Peyer's patch (tissue), 4 donors: ENCODE data around the gene MLST8.
A peak's percentile ranks its signal among the peaks of the same experiment; 100 is the strongest.

Experiments
- POLR2A ChIP-seq, 2 donors: fragments of 450-650 bp; IDR thresholded peaks; one replicate each; pipeline ENCODE4 v1.5.1; 2017; ENCODE audit warnings: antibody characterized with exemption in 2 of 2, mild to moderate bottlenecking in 2 of 2, moderate library complexity in 2 of 2
- TF ChIP-seq, protein P1 (sequence below), 6 experiments: fragments of 450-650 bp in 4 of 6; fragments of 200-600 bp in 2 of 6; sonication (generic) in 1 of 6; IDR thresholded peaks; one replicate each; pipeline ENCODE4 v1.5.1; 2017 to 2019; ENCODE audit warnings: antibody characterized with exemption in 6 of 6, mild to moderate bottlenecking in 3 of 6, moderate library complexity in 1 of 6

DNA sequence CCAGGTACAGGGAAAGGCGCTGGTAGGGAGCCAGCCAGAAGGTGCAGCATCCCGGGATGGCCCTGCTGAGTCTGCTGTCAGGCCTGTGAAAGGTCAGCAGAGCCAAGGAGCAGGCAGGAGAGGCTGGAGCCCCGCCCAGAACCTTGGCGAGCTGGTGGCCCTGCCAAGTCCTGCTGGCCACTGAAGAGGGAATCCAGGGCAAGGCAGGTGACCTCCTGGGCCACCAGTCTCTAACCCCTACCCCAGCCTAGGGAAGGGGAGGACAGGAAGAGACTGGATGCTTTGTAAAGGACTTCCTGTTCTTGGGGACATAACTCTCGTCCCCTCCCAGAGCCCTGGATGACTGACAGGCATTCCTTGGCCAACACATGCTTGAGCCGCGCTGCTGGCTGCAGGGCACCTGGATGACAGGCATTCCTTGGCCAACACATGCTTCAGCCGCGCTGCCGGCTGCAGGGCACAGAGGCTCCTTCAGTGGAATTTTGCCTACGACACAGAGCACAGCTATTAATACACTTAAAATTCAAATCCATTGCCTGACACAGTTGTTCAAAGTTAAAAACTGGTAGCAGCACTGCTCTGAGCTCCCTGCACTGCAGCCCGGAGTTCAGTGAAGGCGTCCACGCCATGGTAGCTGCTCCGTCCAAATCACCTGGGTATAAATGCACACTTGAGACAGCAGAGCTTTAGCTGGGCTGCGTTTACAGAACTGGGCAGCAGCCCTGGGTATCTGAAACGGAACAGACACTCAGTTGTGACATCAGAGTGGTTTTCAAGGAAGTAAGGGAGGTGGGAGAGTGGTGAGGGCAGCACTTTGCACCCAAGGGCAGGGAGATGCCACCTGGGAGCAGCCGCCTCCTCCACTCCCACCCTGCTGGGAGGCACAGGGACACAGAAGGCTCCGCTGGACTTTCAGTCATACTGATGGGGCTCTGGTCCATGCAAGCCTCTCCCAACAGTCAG is 7.4 kb downstream of the MLST8 start:
- TF ChIP-seq, protein P1, sequence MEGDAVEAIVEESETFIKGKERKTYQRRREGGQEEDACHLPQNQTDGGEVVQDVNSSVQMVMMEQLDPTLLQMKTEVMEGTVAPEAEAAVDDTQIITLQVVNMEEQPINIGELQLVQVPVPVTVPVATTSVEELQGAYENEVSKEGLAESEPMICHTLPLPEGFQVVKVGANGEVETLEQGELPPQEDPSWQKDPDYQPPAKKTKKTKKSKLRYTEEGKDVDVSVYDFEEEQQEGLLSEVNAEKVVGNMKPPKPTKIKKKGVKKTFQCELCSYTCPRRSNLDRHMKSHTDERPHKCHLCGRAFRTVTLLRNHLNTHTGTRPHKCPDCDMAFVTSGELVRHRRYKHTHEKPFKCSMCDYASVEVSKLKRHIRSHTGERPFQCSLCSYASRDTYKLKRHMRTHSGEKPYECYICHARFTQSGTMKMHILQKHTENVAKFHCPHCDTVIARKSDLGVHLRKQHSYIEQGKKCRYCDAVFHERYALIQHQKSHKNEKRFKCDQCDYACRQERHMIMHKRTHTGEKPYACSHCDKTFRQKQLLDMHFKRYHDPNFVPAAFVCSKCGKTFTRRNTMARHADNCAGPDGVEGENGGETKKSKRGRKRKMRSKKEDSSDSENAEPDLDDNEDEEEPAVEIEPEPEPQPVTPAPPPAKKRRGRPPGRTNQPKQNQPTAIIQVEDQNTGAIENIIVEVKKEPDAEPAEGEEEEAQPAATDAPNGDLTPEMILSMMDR (IDR thresholded peaks at IDR 0.05): no peak
- TF ChIP-seq POLR2A (IDR thresholded peaks at IDR 0.05): peak; percentile 27 to 63
